KMS-11 (cell line): ENCODE data around the gene RNF128.
"Not testable (repeated sequence)": the region's sequence is repeated elsewhere in the genome, so short reads cannot be mapped to it uniquely, and the experiment has no call there.

Experiments
- H2AFZ ChIP-seq: fragments of 200-600 bp; sonication (generic); 2 replicates; pipeline ENCODE4 v1.6.1; 2016; ENCODE audit warnings: antibody characterized with exemption, mixed run types, low read depth
- H3K27ac ChIP-seq: fragments of 200-600 bp; sonication (generic); 2 replicates; pipeline ENCODE4 v1.6.1; 2016; ENCODE audit warnings: mild to moderate bottlenecking, mixed run types
- H3K27me3 ChIP-seq: fragments of 200-600 bp; sonication (generic); 2 replicates; pipeline ENCODE4 v1.6.1; 2017; ENCODE audit warnings: mild to moderate bottlenecking, low read depth, mixed run types, moderate library complexity; ENCODE audit not compliant: insufficient read depth
- H3K36me3 ChIP-seq: fragments of 200-600 bp; sonication (generic); 2 replicates; pipeline ENCODE4 v1.6.1; 2017; ENCODE audit warnings: mild to moderate bottlenecking, mixed run types; ENCODE audit not compliant: insufficient read depth
- H3K4me1 ChIP-seq: fragments of 200-600 bp; sonication (generic); 2 replicates; pipeline ENCODE4 v1.6.1; 2016; ENCODE audit warnings: mild to moderate bottlenecking, low read depth, mixed run types; ENCODE audit not compliant: poor library complexity, severe bottlenecking
- H3K4me2 ChIP-seq: fragments of 200-600 bp; sonication (generic); 2 replicates; pipeline ENCODE4 v1.7.0; 2016; ENCODE audit warnings: mild to moderate bottlenecking, mixed run types
- H3K4me3 ChIP-seq: fragments of 200-600 bp; sonication (generic); IDR thresholded peaks from 2 replicates; pipeline ENCODE4 v1.6.1; 2017; ENCODE audit warnings: low read depth, low read length, mixed read lengths; ENCODE audit not compliant: insufficient read depth
- H3K79me2 ChIP-seq: fragments of 200-600 bp; sonication (generic); 2 replicates; pipeline ENCODE4 v1.6.1; 2016; ENCODE audit warnings: low read depth, mixed run types; ENCODE audit not compliant: insufficient read depth
- H3K9ac ChIP-seq: fragments of 200-600 bp; sonication (generic); 2 replicates; pipeline ENCODE4 v1.6.1; 2016; ENCODE audit warnings: mild to moderate bottlenecking, mixed run types
- H4K20me1 ChIP-seq: fragments of 200-600 bp; sonication (generic); 2 replicates; pipeline ENCODE4 v1.6.1; 2016; ENCODE audit warnings: mild to moderate bottlenecking, mixed run types; ENCODE audit not compliant: insufficient read depth
- CTCF ChIP-seq: fragments of 200-600 bp; sonication (generic); conservative IDR thresholded peaks from 2 replicates; pipeline ENCODE4 v1.6.1; 2017; ENCODE audit warnings: low read depth, mild to moderate bottlenecking, antibody characterized with exemption, low read length, moderate library complexity, mixed read lengths

RNF128 gene

GRCh38 chrX:106811131-106811910 is 84.8 kb downstream of the RNF128 start:
- no peak overlapping the region for H3K9ac ChIP-seq
- H3K27ac ChIP-seq, result no peak overlapping the region
- H3K4me3 ChIP-seq, result no peak overlapping the region
- no peaks in the 10 kb centered on the region for H3K4me1 ChIP-seq
- no peak for TF ChIP-seq CTCF
- no peaks in the 10 kb centered on the region for H4K20me1 ChIP-seq
- H3K36me3 ChIP-seq, result no peaks in the 10 kb centered on the region
- no peak overlapping the region for H2AFZ ChIP-seq
- no peak overlapping the region for H3K4me2 ChIP-seq
- H3K27me3 ChIP-seq, result no peaks in the 10 kb centered on the region
- H3K79me2 ChIP-seq, result no peaks in the 10 kb centered on the region

- H3K36me3 ChIP-seq, H3K4me3 ChIP-seq, H3K79me2 ChIP-seq: not testable (repeated sequence)
Measured at GRCh38 chrX:106812930-106813329, 86.4 kb downstream of the RNF128 start.

GRCh38 chrX:106814093-106814492 is 87.6 kb downstream of the RNF128 start:
- not testable (repeated sequence) for H3K4me1 ChIP-seq, H3K27ac ChIP-seq, H3K4me2 ChIP-seq, H3K4me3 ChIP-seq, H3K79me2 ChIP-seq, H3K27me3 ChIP-seq, H3K36me3 ChIP-seq, H2AFZ ChIP-seq, H4K20me1 ChIP-seq, H3K9ac ChIP-seq

More at GRCh38 chrX:106812930-106813329, 86.4 kb downstream of the RNF128 start:
- not testable (repeated sequence) for H3K27me3 ChIP-seq, H3K4me1 ChIP-seq, H2AFZ ChIP-seq, H3K4me2 ChIP-seq, H3K9ac ChIP-seq, H4K20me1 ChIP-seq, H3K27ac ChIP-seq
